A549 treated with RU486 at 1 μM for 4 hours (cell line): Measurements from ENCODE around the gene SOX5. TPM values are rescaled to one million over a fixed set of nuclear protein-coding genes. Genes with fewer than 3 reads are reported as not detected.

Experiments
- total RNA-seq: library from RNA; stranded (reverse); fragments of 200-300 nt; extraction: Qiagen RNA extraction; gene quantifications from 5 replicates; pipeline ENCODE4 v1.2.3, GENCODE V29; 2022; ENCODE audit warnings: low read depth

SOX5 gene
- total RNA-seq: not detected in 5 replicates

GRCh38 chr12:23949348-23950209, at the start of gene SOX5:
TSS of gene SOX5 (minus strand) at chr12:23949670. CDS start at chr12:23949601, 69 bp downstream.

